Fibroblast of lung (primary cell): Measurements from ENCODE around the gene APOBR.

Experiments used
- CTCF ChIP-seq, 2 donors: IDR thresholded peaks in 1 of 2; conservative IDR thresholded peaks in 1 of 2; 1 replicate in 1 of 2; 2 replicates in 1 of 2; pipeline ENCODE4 v1.5.1; 2011 to 2012; ENCODE audit warnings: low read length in 2 of 2, control low read depth in 1 of 2, inconsistent platforms in 1 of 2, low read depth in 1 of 2, mild to moderate bottlenecking in 1 of 2
- EZH2 ChIP-seq: IDR thresholded peaks from 2 replicates; pipeline ENCODE4 v1.5.1; 2012; ENCODE audit warnings: low read length, control low read depth, mild to moderate bottlenecking; ENCODE audit errors: missing control alignments

GRCh38 chr16:28546626-28547025 lies 52.2 kb downstream of the APOBR start:
- TF ChIP-seq CTCF (conservative IDR thresholded peaks at IDR 0.05 in 1 of 2, IDR thresholded peaks at IDR 0.05 in 1 of 2; ENCODE audit: low read depth in 1 of 2, low read length in 2 of 2) (no peak), EZH2 (no peak)
